Measurements from ENCODE around the gene PRR5.
"Not testable (repeated sequence)": the region's sequence is repeated elsewhere in the genome, so short reads cannot be mapped to it uniquely, and the experiment has no call there.

The PRR5 gene

GRCh38 chr22:44701824-44702478 is at the start of gene PRR5:
Gene PRR5 (plus strand): TSS chr22:44702204. CDS start chr22:44702475, 271 bp downstream.
- peak; percentile 91 for DNase-seq

- not testable (repeated sequence) for DNase-seq
These were observed 49.1 kb upstream of the PRR5 start for GRCh38 chr22:44652866-44653265.

- peak; percentile 91 for DNase-seq
These were observed 43.6 kb upstream of the PRR5 start for GRCh38 chr22:44658311-44658953.

GRCh38 chr22:44659140-44659539 is 42.9 kb upstream of the PRR5 start:
- no peak for DNase-seq

- no peak for DNase-seq
These were observed 41.8 kb upstream of the PRR5 start for GRCh38 chr22:44660051-44660830.

- no peak for DNase-seq
These were observed 40.9 kb upstream of the PRR5 start for GRCh38 chr22:44661070-44661469.

GRCh38 chr22:44661659-44662569 is 40.1 kb upstream of the PRR5 start:
- no peak for DNase-seq

- no peak for DNase-seq
These were observed 38.6 kb upstream of the PRR5 start for GRCh38 chr22:44663256-44663999.

- peak; percentile 72 for DNase-seq
These were observed 37.9 kb upstream of the PRR5 start for GRCh38 chr22:44664149-44664548.

- DNase-seq: peak; percentile 49
These were observed 36.9 kb upstream of the PRR5 start for GRCh38 chr22:44665115-44665514.

- DNase-seq: no peak
These were observed 35.8 kb upstream of the PRR5 start for GRCh38 chr22:44666207-44666585.

- DNase-seq: no peak
These were observed 34.7 kb upstream of the PRR5 start for GRCh38 chr22:44667276-44667675.

- no peak for DNase-seq
These were observed 34.2 kb upstream of the PRR5 start for GRCh38 chr22:44667829-44668189.

- DNase-seq: peak; percentile 73
These were observed 33.7 kb upstream of the PRR5 start for GRCh38 chr22:44668190-44668885.

- DNase-seq: no peak
These were observed 33.0 kb upstream of the PRR5 start for GRCh38 chr22:44668886-44669521.

- DNase-seq: no peak
These were observed 32.4 kb upstream of the PRR5 start for GRCh38 chr22:44669561-44669976.

- DNase-seq: no peak
These were observed 31.6 kb upstream of the PRR5 start for GRCh38 chr22:44670220-44670988.

GRCh38 chr22:44671742-44672141 is 30.3 kb upstream of the PRR5 start:
- no peak for DNase-seq

GRCh38 chr22:44672632-44673031 is 29.4 kb upstream of the PRR5 start:
- DNase-seq: no peak

GRCh38 chr22:44673406-44673805 is 28.6 kb upstream of the PRR5 start:
- no peak for DNase-seq
